SK-N-MC (cell line): ENCODE results near the gene GPRASP1.

Experiments
- EZH2 ChIP-seq: fragments of 200-600 bp; sonication (generic); IDR thresholded peaks from one replicate; pipeline ENCODE4 v1.6.1; 2017; ENCODE audit warnings: antibody characterized with exemption
- FOXP2 ChIP-seq: optimal IDR thresholded peaks from 2 replicates; pipeline ENCODE3; 2011; ENCODE audit warnings: mild to moderate bottlenecking, moderate library complexity; ENCODE audit not compliant: insufficient read depth; ENCODE audit errors: extremely low read length, control extremely low read depth
- POLR2AphosphoS5 ChIP-seq: IDR thresholded peaks from 2 replicates; pipeline ENCODE4 v1.6.1; 2012; ENCODE audit warnings: mild to moderate bottlenecking, low read depth, low read length, borderline replicate concordance

- TF ChIP-seq POLR2AphosphoS5 = no peak
- no peak for TF ChIP-seq EZH2
- TF ChIP-seq FOXP2 = no peak
Measured at GRCh38 chrX:102697494-102697893, 46.2 kb downstream of the GPRASP1 start.
